Measurements from ENCODE around the gene RAPGEF4. TPM values are rescaled to one million over a fixed set of nuclear protein-coding genes. Genes with fewer than 3 reads are reported as not detected.

Gene RAPGEF4
- total RNA-seq, 1 experiment from 2014 or later: 0.59 TPM

GRCh38 chr2:172929644-172930043 lies 194.0 kb downstream of the RAPGEF4 start:
- no peaks in the 10 kb centered on the region for H3K27me3 ChIP-seq (ENCODE audit: insufficient read depth, low read length)
- no peak overlapping the region for H2AFZ ChIP-seq (ENCODE audit: low read depth, low read length, poor library complexity, severe bottlenecking)
- H3K4me1 ChIP-seq (ENCODE audit: control insufficient read depth in 1 of 2, insufficient read depth in 2 of 2, low read length in 2 of 2): peaks cover 2 to 6% of the 10 kb centered on the region in 2 experiments; a peak in 3 of 4 replicates
- no peak overlapping the region for H3K9ac ChIP-seq (ENCODE audit: low read length)
- RAD21 ChIA-PET (ENCODE audit: low non-redundant PET in 1 of 2, low total read pairs in 2 of 2, uncharacterized antibody in 2 of 2, unreplicated experiment in 2 of 2): no interaction called here
- ATAC-seq: no peak
- H3K27ac ChIP-seq (ENCODE audit: low read depth, low read length): no peak overlapping the region
- H3K9me3 ChIP-seq (ENCODE audit: control insufficient read depth in 1 of 2, insufficient read depth in 1 of 2, low read depth in 1 of 2, low read length in 2 of 2): no peaks in the 10 kb centered on the region
- no peaks in the 10 kb centered on the region for H3K9me2 ChIP-seq (ENCODE audit: insufficient read depth)
- H3K4me2 ChIP-seq (ENCODE audit: low read length): no peak overlapping the region
- intact Hi-C loops (cut with micrococcal nuclease): no loop called here
- CTCF ChIA-PET: interaction anchor here (3.1 to 4.3 kb wide), 2 partner anchors 65 to 116 kb away, joined by 19 to 56 read pairs; no protein-coding TSS in a partner anchor
- H4K20me1 ChIP-seq (ENCODE audit: insufficient read depth): no peaks in the 10 kb centered on the region
- BruUV-seq (replicated peaks): no TSS peak
- H3K36me3 ChIP-seq (ENCODE audit: control insufficient read depth in 1 of 2, insufficient read depth in 2 of 2, low read length in 2 of 2): no peaks in the 10 kb centered on the region
- POLR2A ChIA-PET: no interaction called here
- no peak for DNase-seq (ENCODE audit: low read depth, low spot score)
- H3K79me2 ChIP-seq (ENCODE audit: insufficient read depth, low read length): no peaks in the 10 kb centered on the region
- TF ChIP-seq REST (IDR thresholded peaks at IDR 0.05; ENCODE audit: low read depth) (no peak), FOSL1 (IDR thresholded peaks at IDR 0.05; ENCODE audit: low read depth) (no peak), POLR2AphosphoS5 (IDR thresholded peaks at IDR 0.05; ENCODE audit: low read depth, low read length) (no peak), EGR1 (IDR thresholded peaks at IDR 0.05; ENCODE audit: low read depth) (no peak), YY1 (IDR thresholded peaks at IDR 0.05; ENCODE audit: extremely low read depth, insufficient replicate concordance, low read depth, low read length) (no peak), TCF7L2 (IDR thresholded peaks at IDR 0.05; ENCODE audit: borderline replicate concordance, extremely low read depth, insufficient read depth, insufficient read length) (no peak), ZBTB33 (IDR thresholded peaks at IDR 0.05; ENCODE audit: extremely low read depth, insufficient replicate concordance, low read length) (no peak), CBX3 (IDR thresholded peaks at IDR 0.05; ENCODE audit: low read depth) (no peak), POLR2A (IDR thresholded peaks at IDR 0.05; ENCODE audit: borderline replicate concordance, extremely low read depth, insufficient read depth, insufficient read length) (no peak), EZH2 (IDR thresholded peaks at IDR 0.05) (no peak), ELF1 (IDR thresholded peaks at IDR 0.05; ENCODE audit: borderline replicate concordance, low read depth) (no peak), SP1 (IDR thresholded peaks at IDR 0.05; ENCODE audit: low read depth) (no peak), CEBPB (IDR thresholded peaks at IDR 0.05; ENCODE audit: low read depth) (no peak), ZFX (IDR thresholded peaks at IDR 0.05) (no peak), MAX (IDR thresholded peaks at IDR 0.05) (no peak), ATF3 (IDR thresholded peaks at IDR 0.05) (no peak)
- no peak overlapping the region for H3K4me3 ChIP-seq (replicated peaks in 1 of 2; ENCODE audit: low read depth in 1 of 2, low read length in 2 of 2)
